ENCODE data around the gene SPOP.

SPOP gene

GRCh38 chr17:49581648-49581998, 96.3 kb downstream of the SPOP start:
- H3K4me3 ChIP-seq (ENCODE audit: low read depth, low read length): no peak overlapping the region
- ChIA-PET POLR2A (no interaction called here), CTCF (interaction anchor here (1.6 to 18.1 kb wide), 3 partner anchors 11 to 118 kb away, joined by 4 to 1118 read pairs (median 50); partner anchors contain the start of gene SLC35B1)
- TF ChIP-seq CTCF (IDR thresholded peaks at IDR 0.05; ENCODE audit: insufficient read depth, low read length, missing control alignments): no peak
- DNase-seq (ENCODE audit: low read depth, low spot score): no peak

GRCh38 chr17:49580981-49581647, 96.8 kb downstream of the SPOP start:
- no peak for TF ChIP-seq CTCF (IDR thresholded peaks at IDR 0.05; ENCODE audit: insufficient read depth, low read length, missing control alignments)
- no peak for DNase-seq (ENCODE audit: low read depth, low spot score)

GRCh38 chr17:49580055-49580721, 97.7 kb downstream of the SPOP start:
- ChIA-PET POLR2A (no interaction called here), CTCF (interaction anchor here (1.1 to 18.1 kb wide), 4 partner anchors 10 to 199 kb away, joined by 3 to 1118 read pairs (median 28); partner anchors contain the start of gene SLC35B1)
- DNase-seq (ENCODE audit: low read depth, low spot score): no peak
- no peak overlapping the region for H3K4me3 ChIP-seq (ENCODE audit: low read depth, low read length)
- no peak for TF ChIP-seq CTCF (IDR thresholded peaks at IDR 0.05; ENCODE audit: insufficient read depth, low read length, missing control alignments)

More at GRCh38 chr17:49580981-49581647, 96.8 kb downstream of the SPOP start:
- ChIA-PET CTCF (interaction anchor here (6.3 to 18.1 kb wide), 2 partner anchors 11 to 119 kb away, joined by 50 to 1118 read pairs; partner anchors contain the start of gene SLC35B1), POLR2A (no interaction called here)
- no peak overlapping the region for H3K4me3 ChIP-seq (ENCODE audit: low read depth, low read length)

GRCh38 chr17:49579522-49579921, 98.4 kb downstream of the SPOP start:
- no peak for DNase-seq (ENCODE audit: low read depth, low spot score)
- no peak overlapping the region for H3K4me3 ChIP-seq (ENCODE audit: low read depth, low read length)
- TF ChIP-seq CTCF (IDR thresholded peaks at IDR 0.05; ENCODE audit: insufficient read depth, low read length, missing control alignments): no peak
- POLR2A ChIA-PET: no interaction called here
- CTCF ChIA-PET: interaction anchor here (1.1 to 18.1 kb wide), 4 partner anchors 9 to 200 kb away, joined by 3 to 1118 read pairs (median 28); partner anchors contain the start of gene SLC35B1

- H3K4me3 ChIP-seq (ENCODE audit: low read depth, low read length): no peak overlapping the region
- CTCF ChIA-PET: interaction anchor here (1.1 to 18.1 kb wide), 4 partner anchors 9 to 200 kb away, joined by 3 to 1118 read pairs (median 28); partner anchors contain the start of gene SLC35B1
- DNase-seq (ENCODE audit: low read depth, low spot score): no peak
- POLR2A ChIA-PET: no interaction called here
- no peak for TF ChIP-seq CTCF (IDR thresholded peaks at IDR 0.05; ENCODE audit: insufficient read depth, low read length, missing control alignments)
Observed at GRCh38 chr17:49578952-49579500, 98.9 kb downstream of the SPOP start.

- no peak overlapping the region for H3K4me3 ChIP-seq (ENCODE audit: low read depth, low read length)
- POLR2A ChIA-PET: no interaction called here
Observed at GRCh38 chr17:49578414-49578813, 99.5 kb downstream of the SPOP start.

More at GRCh38 chr17:49578414-49578813, 99.5 kb downstream of the SPOP start:
- no peak for DNase-seq (ENCODE audit: low read depth, low spot score)
- no peak for TF ChIP-seq CTCF (IDR thresholded peaks at IDR 0.05; ENCODE audit: insufficient read depth, low read length, missing control alignments)
- CTCF ChIA-PET: interaction anchor here (0.8 to 18.1 kb wide), 3 partner anchors 9 to 121 kb away, joined by 3 to 1118 read pairs (median 7); partner anchors contain the start of gene SLC35B1

All from AG04449 (cell line).